GM19099 (cell line): Measurements from ENCODE around the gene MYLIP.

ENCODE experiments used
- POLR2A ChIP-seq: IDR thresholded peaks from 3 replicates; pipeline ENCODE4 v1.6.1; 2011; ENCODE audit warnings: low read depth; ENCODE audit not compliant: insufficient read length; ENCODE audit errors: extremely low read depth

Gene MYLIP

DNA sequence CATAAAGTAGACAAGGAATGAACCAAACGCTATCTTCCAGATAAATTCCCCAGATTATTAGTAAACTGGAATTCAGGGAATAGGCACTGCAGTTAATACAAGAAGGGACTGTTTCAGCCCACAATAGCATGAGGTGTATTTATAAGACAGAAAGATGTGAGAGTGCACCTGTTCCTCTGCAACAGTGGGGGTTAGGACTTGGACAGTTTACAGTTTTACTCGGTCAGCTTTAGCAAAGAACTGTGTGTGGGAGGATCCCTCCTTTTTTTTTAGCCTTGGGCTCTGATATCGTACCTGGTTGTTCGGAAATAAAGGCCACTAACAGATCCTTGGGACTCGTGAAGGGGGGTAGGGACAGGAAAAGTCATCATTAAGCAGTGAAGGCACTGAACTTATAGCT lies 2.0 kb upstream of the MYLIP start:
- no peak for TF ChIP-seq POLR2A

DNA sequence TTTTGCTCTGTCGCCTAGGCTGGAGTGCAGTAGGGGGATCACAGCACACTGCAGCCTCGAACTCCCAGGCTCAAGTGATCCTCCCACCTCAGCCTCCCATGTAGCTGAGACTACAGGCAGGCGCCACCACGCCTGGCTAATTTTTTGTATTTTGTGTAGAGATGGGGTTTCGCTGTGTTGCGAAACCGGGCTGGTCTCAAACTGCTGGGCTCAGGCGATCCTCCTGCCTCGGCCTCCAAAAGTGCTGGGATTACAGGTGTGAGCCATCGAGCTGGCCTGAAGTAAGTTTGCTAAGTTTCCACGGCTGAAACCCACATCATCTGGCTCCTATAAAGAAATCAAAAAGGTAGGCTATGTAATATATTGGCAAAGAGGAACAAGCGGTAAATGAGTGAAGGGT lies 1.4 kb upstream of the MYLIP start:
- no peak for TF ChIP-seq POLR2A

GRCh38 chr6:16129623-16130401 lies 926 bp downstream of the MYLIP start:
- no peak for TF ChIP-seq POLR2A

DNA sequence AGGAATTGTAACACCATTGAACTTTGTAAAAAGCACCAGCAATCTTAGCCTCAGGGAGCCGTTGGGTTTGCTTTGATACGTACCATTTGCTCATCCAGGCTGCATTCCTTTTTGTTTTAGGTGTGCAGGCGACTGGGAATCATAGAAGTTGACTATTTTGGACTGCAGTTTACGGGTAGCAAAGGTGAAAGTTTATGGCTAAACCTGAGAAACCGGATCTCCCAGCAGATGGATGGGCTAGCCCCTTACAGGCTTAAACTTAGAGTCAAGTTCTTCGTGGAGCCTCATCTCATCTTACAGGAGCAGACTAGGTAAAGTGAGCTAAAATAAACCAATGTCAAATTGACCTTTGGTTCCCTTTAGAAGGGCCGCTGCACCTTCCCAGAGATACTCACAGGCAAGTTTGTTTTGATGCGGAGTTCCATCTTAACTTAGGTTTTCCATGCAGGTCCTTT lies 1.6 kb downstream of the MYLIP start:
- no peak for TF ChIP-seq POLR2A

DNA sequence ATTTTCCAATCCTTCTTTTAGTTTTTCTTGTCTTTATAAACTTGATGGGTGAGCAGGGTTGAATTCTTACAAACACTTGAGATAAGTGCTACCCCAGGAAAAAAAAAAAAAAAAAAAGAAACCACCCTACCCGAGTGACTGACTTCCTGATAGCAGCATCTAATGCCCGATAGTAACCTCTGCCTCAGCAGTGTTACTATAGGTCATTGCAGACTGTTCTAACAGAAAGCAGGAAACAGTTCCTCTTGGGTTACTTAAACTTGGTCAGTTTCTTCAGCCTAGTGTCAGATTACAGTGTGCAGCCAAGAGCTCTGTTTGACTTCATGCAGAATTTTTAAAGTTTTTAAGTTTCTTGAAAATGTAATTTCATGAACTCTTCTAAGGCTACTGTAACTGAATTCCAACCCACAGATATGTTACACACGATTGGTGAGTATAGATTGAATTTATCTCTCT lies 2.1 kb downstream of the MYLIP start:
- TF ChIP-seq POLR2A: peak; percentile 47

DNA sequence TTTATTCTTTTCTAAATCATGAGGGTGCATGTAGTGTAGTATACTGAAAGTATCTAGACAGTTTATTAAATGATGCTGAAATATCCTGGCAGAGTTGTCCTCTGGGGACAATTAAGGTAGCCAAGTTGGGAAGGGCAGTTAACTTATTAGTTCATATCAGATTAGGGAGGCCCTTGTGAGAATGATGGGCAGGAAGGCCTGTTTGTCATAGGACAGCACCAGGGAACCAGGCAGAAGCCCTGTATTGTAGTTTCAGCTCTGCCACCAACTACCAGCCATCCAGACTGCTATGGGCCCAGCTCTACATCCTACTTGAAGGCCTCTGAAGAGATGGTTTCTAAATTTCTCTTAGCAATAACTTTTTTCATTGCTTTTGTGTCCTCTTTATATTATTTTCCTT lies 4.0 kb downstream of the MYLIP start:
- no peak for TF ChIP-seq POLR2A

- no peak for TF ChIP-seq POLR2A
Observed at GRCh38 chr6:16134430-16134829, 5.5 kb downstream of the MYLIP start.

- no peak for TF ChIP-seq POLR2A
Observed at GRCh38 chr6:16135066-16135465, 6.2 kb downstream of the MYLIP start.

DNA sequence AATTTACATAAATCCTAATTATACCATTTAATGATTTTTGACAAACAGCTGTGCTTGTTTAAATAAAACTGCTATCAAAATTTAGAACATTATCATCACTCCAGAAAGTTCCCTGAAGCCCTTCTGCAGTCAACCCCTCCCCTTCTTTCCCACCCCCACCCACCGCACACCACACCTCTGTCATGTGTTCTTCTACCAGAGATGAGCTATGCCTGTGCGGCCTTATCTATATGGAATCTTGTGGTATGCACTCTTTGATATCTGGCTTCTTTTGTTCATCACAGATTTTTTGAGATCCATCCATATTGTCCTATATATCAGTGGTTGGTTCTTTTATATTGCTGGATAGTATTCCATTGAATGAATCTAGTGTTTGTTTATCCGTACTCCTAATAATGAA lies 7.2 kb downstream of the MYLIP start:
- no peak for TF ChIP-seq POLR2A

DNA sequence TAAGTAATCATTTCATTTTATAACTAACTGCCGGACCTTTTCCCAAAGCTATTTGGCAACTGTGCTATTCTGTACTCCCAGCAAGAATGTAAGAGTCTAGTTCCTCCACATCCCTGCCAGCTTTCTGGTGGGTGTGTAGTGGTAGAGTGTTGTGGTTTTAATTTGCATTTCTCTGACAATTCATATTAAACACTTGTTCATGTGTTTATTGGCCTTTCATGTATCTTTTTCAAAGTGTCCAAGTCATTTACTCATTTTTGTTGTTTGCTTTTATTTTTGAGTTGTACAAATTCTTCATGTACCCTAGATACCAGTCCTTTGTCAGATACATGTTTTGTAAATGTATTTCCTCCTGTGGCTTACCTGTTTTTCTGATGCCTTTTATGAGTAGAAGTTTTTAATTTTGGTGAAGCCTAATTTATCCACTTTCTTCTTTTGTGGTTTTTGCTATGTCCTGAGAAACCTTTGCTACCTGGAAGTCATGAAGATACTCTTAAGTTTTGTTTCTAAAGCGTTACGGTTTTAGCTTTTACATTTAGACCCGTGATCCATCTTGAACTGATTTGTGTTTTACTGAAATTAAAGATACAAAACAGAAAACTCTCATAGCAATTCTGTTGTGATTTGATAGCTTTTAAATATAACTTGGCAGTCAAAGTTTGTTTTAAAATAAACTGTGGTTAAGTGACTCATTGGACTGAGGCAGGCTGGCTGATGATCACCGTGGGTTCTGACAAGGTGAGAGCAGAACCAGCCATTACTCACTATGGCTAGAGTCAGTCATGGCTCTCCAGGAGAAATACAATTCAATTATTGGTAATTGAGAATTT lies 8.0 kb downstream of the MYLIP start:
- no peak for TF ChIP-seq POLR2A

GRCh38 chr6:16137451-16137801 lies 8.5 kb downstream of the MYLIP start:
- no peak for TF ChIP-seq POLR2A

- no peak for TF ChIP-seq POLR2A
Observed at GRCh38 chr6:16139556-16139955, 10.7 kb downstream of the MYLIP start.

DNA sequence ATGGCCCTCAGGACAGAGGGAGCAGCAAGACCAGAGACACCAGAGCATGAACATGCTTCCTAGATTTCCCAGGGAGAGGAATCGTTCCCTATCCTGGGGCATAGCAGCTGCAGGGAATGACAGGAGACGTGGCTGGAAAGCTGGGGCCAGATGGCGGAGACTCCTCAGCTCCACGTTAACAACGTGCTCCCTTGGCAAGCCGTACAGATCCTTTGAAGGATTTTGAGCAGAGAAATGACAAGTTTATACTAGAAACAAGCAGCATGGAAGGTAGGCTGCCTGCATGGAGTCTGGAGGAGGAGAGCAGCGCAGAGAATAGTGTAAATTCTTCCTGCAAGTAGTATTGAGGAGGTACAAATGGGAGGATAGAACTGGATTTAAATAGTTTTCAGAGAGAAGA lies 11.7 kb downstream of the MYLIP start:
- TF ChIP-seq POLR2A: no peak

DNA sequence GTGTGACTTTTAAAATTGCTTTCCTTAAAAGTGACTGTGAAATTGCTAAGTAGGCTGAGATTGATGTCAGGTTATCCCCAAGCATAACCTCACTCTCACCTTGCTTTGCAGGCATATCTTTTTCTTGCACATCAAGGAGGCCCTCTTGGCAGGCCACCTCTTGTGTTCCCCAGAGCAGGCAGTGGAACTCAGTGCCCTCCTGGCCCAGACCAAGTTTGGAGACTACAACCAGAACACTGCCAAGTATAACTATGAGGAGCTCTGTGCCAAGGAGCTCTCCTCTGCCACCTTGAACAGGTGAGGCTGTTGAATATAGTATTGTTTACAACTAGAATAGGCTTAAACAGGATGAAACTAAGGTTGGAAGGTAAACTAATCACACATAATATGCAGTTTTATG lies 12.6 kb downstream of the MYLIP start:
- TF ChIP-seq POLR2A: no peak

DNA sequence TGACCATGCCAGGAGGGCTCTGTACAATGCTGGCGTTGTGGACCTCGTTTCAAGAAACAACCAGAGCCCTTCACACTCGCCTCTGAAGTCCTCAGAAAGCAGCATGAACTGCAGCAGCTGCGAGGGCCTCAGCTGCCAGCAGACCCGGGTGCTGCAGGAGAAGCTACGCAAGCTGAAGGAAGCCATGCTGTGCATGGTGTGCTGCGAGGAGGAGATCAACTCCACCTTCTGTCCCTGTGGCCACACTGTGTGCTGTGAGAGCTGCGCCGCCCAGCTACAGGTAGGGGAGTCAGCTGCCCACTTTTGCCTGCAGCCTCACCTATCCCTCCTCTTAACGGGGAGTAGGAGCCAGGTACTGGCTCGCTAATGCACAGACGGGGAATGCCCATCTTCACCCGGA lies 16.2 kb downstream of the MYLIP start:
- no peak for TF ChIP-seq POLR2A

DNA sequence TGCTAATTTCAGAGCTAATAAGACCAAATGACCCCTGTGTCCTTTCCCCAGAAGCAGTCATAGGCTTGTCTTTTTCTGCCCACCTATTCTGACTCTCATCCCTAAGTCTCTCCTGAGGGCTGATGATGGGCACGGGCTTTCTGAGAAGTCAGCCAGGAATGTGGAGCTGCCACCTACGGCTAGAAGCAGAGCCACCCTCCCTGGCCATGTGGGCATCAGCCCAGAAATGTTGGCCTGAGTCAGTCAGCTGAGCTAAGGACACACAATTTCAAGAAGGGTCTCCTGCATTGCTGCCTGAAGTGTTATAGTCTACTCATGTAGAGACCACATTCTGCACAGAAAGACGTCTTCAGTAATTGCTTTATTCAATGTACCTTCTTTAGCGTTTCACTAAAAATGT lies 17.1 kb downstream of the MYLIP start:
- no peak for TF ChIP-seq POLR2A
